ENCODE measurements around the gene TXNDC5. TPM values are rescaled to one million over a fixed set of nuclear protein-coding genes. Genes with fewer than 3 reads are reported as not detected.

Gene TXNDC5
- total and polyA plus RNA-seq, 4 donors, result 50.2 to 273 (median 160) TPM

DNA sequence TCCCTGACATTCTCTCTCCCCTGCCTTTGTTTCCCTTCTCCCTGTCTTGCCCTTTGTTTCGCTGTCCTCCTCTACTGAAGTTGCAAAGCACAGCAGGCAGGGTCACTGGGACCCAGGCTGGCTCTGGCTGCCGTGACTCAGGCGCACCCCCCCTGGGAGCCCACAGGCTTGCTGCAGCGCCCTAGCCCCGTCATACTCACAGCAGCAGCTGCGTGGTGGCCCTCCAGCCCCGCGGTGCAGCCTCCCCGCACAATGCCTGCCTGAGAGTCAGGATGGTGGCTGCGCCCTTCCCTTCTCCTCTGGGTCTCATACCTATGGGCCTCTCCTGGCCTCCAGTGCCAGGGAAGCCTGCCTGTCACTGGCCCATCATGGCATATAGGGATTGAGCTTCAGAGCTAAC lies 41.7 kb downstream of the TXNDC5 start:
- Histone ChIP-seq H3K9ac (ENCODE audit: low read depth in 1 of 2, low read length in 2 of 2) (no peak overlapping the region), H3K4me3 (ENCODE audit: low read depth in 1 of 3, low read length in 3 of 3) (no peak overlapping the region), H3K27me3 (ENCODE audit: control insufficient read depth in 4 of 4, insufficient read depth in 4 of 4, low read length in 3 of 4) (no peaks in the 10 kb centered on the region), H3K4me1 (ENCODE audit: control insufficient read depth in 4 of 4, insufficient read depth in 4 of 4, low read length in 3 of 4) (no peaks in the 10 kb centered on the region), H3K9me3 (ENCODE audit: control insufficient read depth in 4 of 4, low read length in 3 of 4) (peaks cover 0 to 3% (median 0%) of the 10 kb centered on the region in 4 donors), H3K36me3 (ENCODE audit: control insufficient read depth in 4 of 4, insufficient read depth in 3 of 4, low read depth in 1 of 4, low read length in 3 of 4) (no peaks in the 10 kb centered on the region), H3K27ac (ENCODE audit: low read depth in 1 of 2, low read length in 2 of 2) (no peak overlapping the region)
- DNase-seq (ENCODE audit: low spot score), result no peak
- TF ChIP-seq FOXA1 (IDR thresholded peaks at IDR 0.05) (no peak), JUND (IDR thresholded peaks at IDR 0.05) (no peak), NR2F2 (IDR thresholded peaks at IDR 0.05) (no peak), HNF4A (conservative IDR thresholded peaks at IDR 0.05) (no peak), RAD21 (IDR thresholded peaks at IDR 0.05) (no peak), EGR1 (IDR thresholded peaks at IDR 0.05; ENCODE audit: low read depth in 2 of 2) (no peak), FOXA2 (IDR thresholded peaks at IDR 0.05) (no peak), SP1 (IDR thresholded peaks at IDR 0.05) (no peak), GABPA (IDR thresholded peaks at IDR 0.05 in 1 of 2, conservative IDR thresholded peaks at IDR 0.05 in 1 of 2) (no peak), RXRA (IDR thresholded peaks at IDR 0.05) (no peak), TAF1 (conservative IDR thresholded peaks at IDR 0.05) (no peak)
- TF ChIP-seq, protein P1, sequence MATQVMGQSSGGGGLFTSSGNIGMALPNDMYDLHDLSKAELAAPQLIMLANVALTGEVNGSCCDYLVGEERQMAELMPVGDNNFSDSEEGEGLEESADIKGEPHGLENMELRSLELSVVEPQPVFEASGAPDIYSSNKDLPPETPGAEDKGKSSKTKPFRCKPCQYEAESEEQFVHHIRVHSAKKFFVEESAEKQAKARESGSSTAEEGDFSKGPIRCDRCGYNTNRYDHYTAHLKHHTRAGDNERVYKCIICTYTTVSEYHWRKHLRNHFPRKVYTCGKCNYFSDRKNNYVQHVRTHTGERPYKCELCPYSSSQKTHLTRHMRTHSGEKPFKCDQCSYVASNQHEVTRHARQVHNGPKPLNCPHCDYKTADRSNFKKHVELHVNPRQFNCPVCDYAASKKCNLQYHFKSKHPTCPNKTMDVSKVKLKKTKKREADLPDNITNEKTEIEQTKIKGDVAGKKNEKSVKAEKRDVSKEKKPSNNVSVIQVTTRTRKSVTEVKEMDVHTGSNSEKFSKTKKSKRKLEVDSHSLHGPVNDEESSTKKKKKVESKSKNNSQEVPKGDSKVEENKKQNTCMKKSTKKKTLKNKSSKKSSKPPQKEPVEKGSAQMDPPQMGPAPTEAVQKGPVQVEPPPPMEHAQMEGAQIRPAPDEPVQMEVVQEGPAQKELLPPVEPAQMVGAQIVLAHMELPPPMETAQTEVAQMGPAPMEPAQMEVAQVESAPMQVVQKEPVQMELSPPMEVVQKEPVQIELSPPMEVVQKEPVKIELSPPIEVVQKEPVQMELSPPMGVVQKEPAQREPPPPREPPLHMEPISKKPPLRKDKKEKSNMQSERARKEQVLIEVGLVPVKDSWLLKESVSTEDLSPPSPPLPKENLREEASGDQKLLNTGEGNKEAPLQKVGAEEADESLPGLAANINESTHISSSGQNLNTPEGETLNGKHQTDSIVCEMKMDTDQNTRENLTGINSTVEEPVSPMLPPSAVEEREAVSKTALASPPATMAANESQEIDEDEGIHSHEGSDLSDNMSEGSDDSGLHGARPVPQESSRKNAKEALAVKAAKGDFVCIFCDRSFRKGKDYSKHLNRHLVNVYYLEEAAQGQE (IDR thresholded peaks at IDR 0.05), result no peak
- TF ChIP-seq, protein P2, sequence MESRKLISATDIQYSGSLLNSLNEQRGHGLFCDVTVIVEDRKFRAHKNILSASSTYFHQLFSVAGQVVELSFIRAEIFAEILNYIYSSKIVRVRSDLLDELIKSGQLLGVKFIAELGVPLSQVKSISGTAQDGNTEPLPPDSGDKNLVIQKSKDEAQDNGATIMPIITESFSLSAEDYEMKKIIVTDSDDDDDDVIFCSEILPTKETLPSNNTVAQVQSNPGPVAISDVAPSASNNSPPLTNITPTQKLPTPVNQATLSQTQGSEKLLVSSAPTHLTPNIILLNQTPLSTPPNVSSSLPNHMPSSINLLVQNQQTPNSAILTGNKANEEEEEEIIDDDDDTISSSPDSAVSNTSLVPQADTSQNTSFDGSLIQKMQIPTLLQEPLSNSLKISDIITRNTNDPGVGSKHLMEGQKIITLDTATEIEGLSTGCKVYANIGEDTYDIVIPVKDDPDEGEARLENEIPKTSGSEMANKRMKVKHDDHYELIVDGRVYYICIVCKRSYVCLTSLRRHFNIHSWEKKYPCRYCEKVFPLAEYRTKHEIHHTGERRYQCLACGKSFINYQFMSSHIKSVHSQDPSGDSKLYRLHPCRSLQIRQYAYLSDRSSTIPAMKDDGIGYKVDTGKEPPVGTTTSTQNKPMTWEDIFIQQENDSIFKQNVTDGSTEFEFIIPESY (IDR thresholded peaks at IDR 0.05), result no peak
- TF ChIP-seq, protein P3, sequence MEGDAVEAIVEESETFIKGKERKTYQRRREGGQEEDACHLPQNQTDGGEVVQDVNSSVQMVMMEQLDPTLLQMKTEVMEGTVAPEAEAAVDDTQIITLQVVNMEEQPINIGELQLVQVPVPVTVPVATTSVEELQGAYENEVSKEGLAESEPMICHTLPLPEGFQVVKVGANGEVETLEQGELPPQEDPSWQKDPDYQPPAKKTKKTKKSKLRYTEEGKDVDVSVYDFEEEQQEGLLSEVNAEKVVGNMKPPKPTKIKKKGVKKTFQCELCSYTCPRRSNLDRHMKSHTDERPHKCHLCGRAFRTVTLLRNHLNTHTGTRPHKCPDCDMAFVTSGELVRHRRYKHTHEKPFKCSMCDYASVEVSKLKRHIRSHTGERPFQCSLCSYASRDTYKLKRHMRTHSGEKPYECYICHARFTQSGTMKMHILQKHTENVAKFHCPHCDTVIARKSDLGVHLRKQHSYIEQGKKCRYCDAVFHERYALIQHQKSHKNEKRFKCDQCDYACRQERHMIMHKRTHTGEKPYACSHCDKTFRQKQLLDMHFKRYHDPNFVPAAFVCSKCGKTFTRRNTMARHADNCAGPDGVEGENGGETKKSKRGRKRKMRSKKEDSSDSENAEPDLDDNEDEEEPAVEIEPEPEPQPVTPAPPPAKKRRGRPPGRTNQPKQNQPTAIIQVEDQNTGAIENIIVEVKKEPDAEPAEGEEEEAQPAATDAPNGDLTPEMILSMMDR (IDR thresholded peaks at IDR 0.05; ENCODE audit: low read depth, low read length, missing input control), result no peak
- TF ChIP-seq, protein P4, sequence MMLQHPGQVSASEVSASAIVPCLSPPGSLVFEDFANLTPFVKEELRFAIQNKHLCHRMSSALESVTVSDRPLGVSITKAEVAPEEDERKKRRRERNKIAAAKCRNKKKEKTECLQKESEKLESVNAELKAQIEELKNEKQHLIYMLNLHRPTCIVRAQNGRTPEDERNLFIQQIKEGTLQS (IDR thresholded peaks at IDR 0.05), result no peak
- TF ChIP-seq, protein P5, sequence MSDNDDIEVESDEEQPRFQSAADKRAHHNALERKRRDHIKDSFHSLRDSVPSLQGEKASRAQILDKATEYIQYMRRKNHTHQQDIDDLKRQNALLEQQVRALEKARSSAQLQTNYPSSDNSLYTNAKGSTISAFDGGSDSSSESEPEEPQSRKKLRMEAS (IDR thresholded peaks at IDR 0.05), result no peak
- 90% methylated on average over 10 of the region's 10 CpGs for WGBS

DNA sequence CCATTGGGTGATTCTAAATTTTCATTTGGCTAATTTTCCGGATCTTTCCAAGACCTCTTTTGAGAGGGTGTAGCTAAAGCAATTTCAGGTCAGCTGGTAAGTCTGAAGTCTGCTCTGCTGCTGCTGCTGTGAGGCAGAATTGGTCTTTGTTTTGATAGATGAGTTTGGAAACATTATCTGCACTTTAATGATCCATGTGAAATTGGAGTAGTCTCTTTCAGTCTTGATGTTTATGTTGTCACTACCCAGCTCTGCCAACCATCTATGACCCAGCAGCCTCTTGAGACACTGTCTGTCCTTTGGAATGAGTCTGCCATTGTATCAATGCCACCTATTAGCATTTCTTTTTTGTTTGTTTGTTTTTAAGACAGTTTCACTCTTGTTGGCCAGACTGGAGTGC lies 44.1 kb downstream of the TXNDC5 start:
- Histone ChIP-seq H3K27me3 (ENCODE audit: control insufficient read depth in 4 of 4, insufficient read depth in 4 of 4, low read length in 3 of 4) (no peaks in the 10 kb centered on the region), H3K9ac (ENCODE audit: low read depth in 1 of 2, low read length in 2 of 2) (no peak overlapping the region), H3K4me1 (ENCODE audit: control insufficient read depth in 4 of 4, insufficient read depth in 4 of 4, low read length in 3 of 4) (no peaks in the 10 kb centered on the region), H3K36me3 (ENCODE audit: control insufficient read depth in 4 of 4, insufficient read depth in 3 of 4, low read depth in 1 of 4, low read length in 3 of 4) (no peaks in the 10 kb centered on the region), H3K27ac (ENCODE audit: low read depth in 1 of 2, low read length in 2 of 2) (no peak overlapping the region), H3K4me3 (ENCODE audit: low read depth in 1 of 3, low read length in 3 of 3) (no peak overlapping the region), H3K9me3 (ENCODE audit: control insufficient read depth in 4 of 4, low read length in 3 of 4) (peaks cover 0 to 2% (median 0%) of the 10 kb centered on the region in 4 donors)
- TF ChIP-seq HNF4G (IDR thresholded peaks at IDR 0.05), result no peak
- DNase-seq (ENCODE audit: low spot score), result no peak
- 92% methylated on average over 1 of the region's 1 CpG for WGBS

Data from liver (tissue), 9 donors.